HL-60 (cell line): ENCODE results near the gene HVCN1.

Experiments
- POLR2AphosphoS5 ChIP-seq: IDR thresholded peaks from 2 replicates; pipeline ENCODE4 v1.6.1; 2012; ENCODE audit warnings: low read depth
- TF ChIP-seq, protein P1 (sequence below): IDR thresholded peaks from one replicate; pipeline ENCODE4 v1.5.1; 2011; ENCODE audit warnings: low read length, control low read depth, inconsistent platforms; ENCODE audit not compliant: insufficient read depth

DNA sequence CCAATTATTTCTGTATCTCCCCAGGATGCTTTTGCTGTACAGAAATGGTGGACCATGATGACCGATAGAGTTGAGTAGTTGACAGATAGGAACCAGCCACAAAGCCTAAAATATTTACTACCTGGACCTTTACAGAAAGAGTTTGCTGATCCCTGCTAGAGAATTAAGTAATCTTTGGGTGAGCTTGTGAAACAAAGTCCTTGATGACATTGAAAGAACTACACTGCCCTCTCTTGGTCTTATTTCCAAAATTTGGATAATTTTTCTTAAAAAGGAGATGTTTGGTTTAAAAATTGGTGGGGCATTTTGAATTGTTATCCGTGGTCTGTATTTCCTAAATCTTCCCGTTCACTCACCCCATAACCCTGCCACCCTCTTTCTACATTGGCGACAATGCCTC is 88.7 kb downstream of the HVCN1 start:
- TF ChIP-seq POLR2AphosphoS5 = no peak
- TF ChIP-seq, protein P1, sequence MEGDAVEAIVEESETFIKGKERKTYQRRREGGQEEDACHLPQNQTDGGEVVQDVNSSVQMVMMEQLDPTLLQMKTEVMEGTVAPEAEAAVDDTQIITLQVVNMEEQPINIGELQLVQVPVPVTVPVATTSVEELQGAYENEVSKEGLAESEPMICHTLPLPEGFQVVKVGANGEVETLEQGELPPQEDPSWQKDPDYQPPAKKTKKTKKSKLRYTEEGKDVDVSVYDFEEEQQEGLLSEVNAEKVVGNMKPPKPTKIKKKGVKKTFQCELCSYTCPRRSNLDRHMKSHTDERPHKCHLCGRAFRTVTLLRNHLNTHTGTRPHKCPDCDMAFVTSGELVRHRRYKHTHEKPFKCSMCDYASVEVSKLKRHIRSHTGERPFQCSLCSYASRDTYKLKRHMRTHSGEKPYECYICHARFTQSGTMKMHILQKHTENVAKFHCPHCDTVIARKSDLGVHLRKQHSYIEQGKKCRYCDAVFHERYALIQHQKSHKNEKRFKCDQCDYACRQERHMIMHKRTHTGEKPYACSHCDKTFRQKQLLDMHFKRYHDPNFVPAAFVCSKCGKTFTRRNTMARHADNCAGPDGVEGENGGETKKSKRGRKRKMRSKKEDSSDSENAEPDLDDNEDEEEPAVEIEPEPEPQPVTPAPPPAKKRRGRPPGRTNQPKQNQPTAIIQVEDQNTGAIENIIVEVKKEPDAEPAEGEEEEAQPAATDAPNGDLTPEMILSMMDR = no peak
